Measurements from ENCODE around the gene SPOUT1.

- TF ChIP-seq CTCF (IDR thresholded peaks at IDR 0.05), result no peak
- TF ChIP-seq POLR2A (IDR thresholded peaks at IDR 0.05), result no peak
- TF ChIP-seq POLR2AphosphoS5 (IDR thresholded peaks at IDR 0.05; ENCODE audit: insufficient read depth in 1 of 2, low read depth in 1 of 2), result no peak
Observed at GRCh38 chr9:128809831-128810230, 19.8 kb downstream of the SPOUT1 start.
